Activated naive CD8-positive, alpha-beta T cell treated with anti-CD3 and anti-CD28 coated beads, Interleukin-2, amount 10 ng/mL, durations not matched to agents 7 days and 5 days (primary cell): Measurements from ENCODE around the gene PDS5A. TPM values are rescaled to one million over a fixed set of nuclear protein-coding genes. Genes with fewer than 3 reads are reported as not detected.
A peak's percentile ranks its signal among the peaks of the same experiment; 100 is the strongest.
"Not testable (repeated sequence)": the region's sequence is repeated elsewhere in the genome, so short reads cannot be mapped to it uniquely, and the experiment has no call there.

ENCODE experiments used
- ATAC-seq: fragments of 150-1000 bp; cut with Tn5 transposase; one replicate; pipeline ENCODE4 v1.10.0; 2021; ENCODE audit warnings: low read depth, moderate library complexity
- POLR2A ChIA-PET: fragments of 350-600 bp; sonication (Branson Sonifier 250); formaldehyde crosslinking; loops from one replicate; lab custom pipeline; 2021; ENCODE audit warnings: antibody characterized with exemption; lab: Charles Lee
- DNase-seq: peaks from one replicate; pipeline ENCODE4 v3.0.0; 2021
- H3K27ac Mint-ChIP-seq: one replicate; pipeline ENCODE4 v1.8.0; 2022; ENCODE audit warnings: mild to moderate bottlenecking, mixed read lengths
- H3K27me3 Mint-ChIP-seq: one replicate; pipeline ENCODE4 v1.8.0; 2022; ENCODE audit warnings: mild to moderate bottlenecking, moderate library complexity, mixed read lengths
- H3K36me3 Mint-ChIP-seq: one replicate; pipeline ENCODE4 v1.8.0; 2021; ENCODE audit warnings: mild to moderate bottlenecking, mixed read lengths
- H3K4me1 Mint-ChIP-seq: one replicate; pipeline ENCODE4 v1.8.0; 2021; ENCODE audit warnings: mixed read lengths
- H3K4me3 Mint-ChIP-seq: one replicate; pipeline ENCODE4 v1.8.0; 2022; ENCODE audit warnings: mild to moderate bottlenecking, moderate library complexity, mixed read lengths
- H3K9me3 Mint-ChIP-seq: one replicate; pipeline ENCODE4 v1.8.0; 2021; ENCODE audit warnings: mixed read lengths
- total RNA-seq, 2 experiments: library from RNA; stranded (reverse); gene quantifications; one replicate each; pipeline ENCODE4 v1.2.3, GENCODE V29; 2021

PDS5A gene
- total RNA-seq, 2 experiments from 2014 or later, result 96.7 to 99.9 TPM

DNA sequence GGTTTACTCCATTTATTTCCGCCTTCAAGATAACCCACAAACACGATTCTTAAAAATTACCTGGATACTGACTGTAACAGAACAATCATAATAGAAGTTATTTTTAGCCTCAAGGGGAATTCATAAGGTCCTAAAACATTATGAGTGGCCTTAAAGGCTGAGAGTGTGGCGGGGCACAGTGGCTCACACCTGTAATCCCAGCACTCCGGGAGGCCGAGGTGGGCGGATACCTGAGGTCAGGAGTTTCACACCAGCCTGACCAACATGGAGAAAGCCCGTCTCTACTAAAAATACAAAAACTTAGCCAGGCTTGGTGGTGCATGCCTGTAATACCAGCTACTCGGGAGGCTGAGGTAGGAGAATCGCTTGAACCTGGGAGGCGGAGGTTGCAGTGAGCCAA, 33.5 kb downstream of the PDS5A start:
- ATAC-seq, DNase-seq, H3K4me3 Mint-ChIP-seq, H3K27ac Mint-ChIP-seq, H3K9me3 Mint-ChIP-seq, H3K27me3 Mint-ChIP-seq: not testable (repeated sequence)
- peaks cover 19% of the 10 kb centered on the region for H3K36me3 Mint-ChIP-seq
- POLR2A ChIA-PET, result interaction anchor here (0.6 kb wide), 1 partner anchor 128 kb away, joined by 3 read pairs; no protein-coding TSS in a partner anchor
- peaks cover 20% of the 10 kb centered on the region for H3K4me1 Mint-ChIP-seq

DNA sequence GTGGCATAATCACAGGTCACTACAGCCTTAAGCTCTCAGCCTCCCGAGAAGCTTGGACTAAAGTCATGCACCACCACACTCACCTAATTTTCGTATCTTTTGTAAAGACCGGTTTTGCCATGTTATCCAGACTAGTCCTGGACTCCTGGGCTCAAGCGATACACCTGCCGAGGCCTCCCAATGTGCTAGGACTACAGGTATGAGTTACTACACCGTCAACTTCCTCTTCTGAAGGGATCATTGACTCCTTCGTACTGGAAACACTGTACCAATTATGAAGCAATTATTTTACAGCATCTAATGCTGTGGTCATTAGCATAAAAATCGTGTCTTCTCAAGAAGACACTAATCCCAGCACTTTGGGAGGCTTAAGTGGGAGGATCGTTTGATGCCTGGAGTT, 35.2 kb downstream of the PDS5A start:
- ATAC-seq (no peak), DNase-seq (no peak)
- H3K9me3 Mint-ChIP-seq, result no peaks in the 10 kb centered on the region
- POLR2A ChIA-PET, result no interaction called here
- no peak overlapping the region for H3K27ac Mint-ChIP-seq
- no peak overlapping the region for H3K4me3 Mint-ChIP-seq
- peaks cover 28% of the 10 kb centered on the region for H3K4me1 Mint-ChIP-seq
- H3K27me3 Mint-ChIP-seq, result no peaks in the 10 kb centered on the region
- H3K36me3 Mint-ChIP-seq, result peaks cover 31% of the 10 kb centered on the region

DNA sequence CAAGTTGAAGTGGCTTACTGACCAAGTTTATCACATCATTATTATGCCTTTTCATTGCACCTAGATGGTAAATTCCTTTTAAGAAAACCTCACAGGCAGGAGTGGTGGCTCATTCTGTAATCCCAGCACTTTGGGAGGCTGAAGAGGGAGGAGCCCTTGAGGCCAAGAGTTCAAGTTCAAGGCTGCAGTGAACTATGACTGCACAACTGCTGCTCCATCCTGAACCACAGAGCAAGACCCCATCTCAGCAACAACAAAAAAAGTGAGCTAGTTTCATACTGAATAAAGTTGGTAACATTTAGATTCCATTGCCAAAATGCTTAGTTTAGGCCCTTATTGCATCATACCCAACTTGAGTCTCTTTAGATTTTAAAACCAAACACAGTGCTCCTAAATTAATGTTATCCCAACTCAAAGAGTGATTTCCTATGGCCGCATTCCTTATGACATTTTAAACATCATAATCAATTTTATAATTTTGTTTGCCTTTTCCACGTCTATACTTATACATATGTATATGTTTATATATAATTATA, 36.0 kb downstream of the PDS5A start:
- POLR2A ChIA-PET, result no interaction called here
- no peaks in the 10 kb centered on the region for H3K27me3 Mint-ChIP-seq

DNA sequence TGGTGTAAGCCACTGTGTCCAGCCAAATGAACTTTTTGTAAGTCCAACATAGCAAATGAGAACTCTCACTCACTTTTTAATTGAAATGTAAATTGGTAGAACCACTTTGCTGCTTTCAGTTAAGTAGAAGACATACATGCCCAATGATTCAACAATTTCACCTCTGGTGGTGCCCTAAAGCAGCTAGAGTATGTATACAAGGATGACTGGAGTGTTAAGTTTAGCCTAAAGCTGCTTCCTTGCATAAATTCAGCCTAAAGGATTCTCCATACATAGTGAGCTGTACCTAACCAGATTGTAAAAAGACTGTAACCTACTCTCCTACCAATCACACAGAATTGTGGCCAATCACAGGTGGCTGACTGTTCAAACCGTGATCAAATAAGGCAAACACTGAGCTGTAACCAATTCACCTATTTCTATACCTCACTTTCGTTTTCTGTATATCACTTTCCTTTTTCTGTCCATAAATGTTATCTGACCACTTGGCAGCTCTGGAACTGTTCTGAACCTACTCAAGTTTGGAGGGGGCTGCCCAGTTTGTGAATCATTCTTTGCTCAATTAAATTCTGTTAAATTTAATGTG, 39.9 kb downstream of the PDS5A start:
- Mint-ChIP-seq H3K27me3 (no peaks in the 10 kb centered on the region), H3K4me3 (no peak overlapping the region), H3K27ac (no peak overlapping the region), H3K36me3 (peaks cover 38% of the 10 kb centered on the region), H3K4me1 (peaks cover 48% of the 10 kb centered on the region), H3K9me3 (no peaks in the 10 kb centered on the region)
- POLR2A ChIA-PET, result interaction anchor here (0.7 kb wide), 1 partner anchor 285 kb away, joined by 3 read pairs; no protein-coding TSS in a partner anchor
- DNase-seq (no peak), ATAC-seq (no peak)

More for the DNA sequence above, 36.0 kb downstream of the PDS5A start:
- Mint-ChIP-seq H3K9me3 (no peaks in the 10 kb centered on the region), H3K27ac (peak overlapping the region; percentile 40), H3K4me1 (peaks cover 31% of the 10 kb centered on the region), H3K4me3 (no peak overlapping the region), H3K36me3 (peaks cover 31% of the 10 kb centered on the region)
- ATAC-seq, result no peak
- no peak for DNase-seq

DNA sequence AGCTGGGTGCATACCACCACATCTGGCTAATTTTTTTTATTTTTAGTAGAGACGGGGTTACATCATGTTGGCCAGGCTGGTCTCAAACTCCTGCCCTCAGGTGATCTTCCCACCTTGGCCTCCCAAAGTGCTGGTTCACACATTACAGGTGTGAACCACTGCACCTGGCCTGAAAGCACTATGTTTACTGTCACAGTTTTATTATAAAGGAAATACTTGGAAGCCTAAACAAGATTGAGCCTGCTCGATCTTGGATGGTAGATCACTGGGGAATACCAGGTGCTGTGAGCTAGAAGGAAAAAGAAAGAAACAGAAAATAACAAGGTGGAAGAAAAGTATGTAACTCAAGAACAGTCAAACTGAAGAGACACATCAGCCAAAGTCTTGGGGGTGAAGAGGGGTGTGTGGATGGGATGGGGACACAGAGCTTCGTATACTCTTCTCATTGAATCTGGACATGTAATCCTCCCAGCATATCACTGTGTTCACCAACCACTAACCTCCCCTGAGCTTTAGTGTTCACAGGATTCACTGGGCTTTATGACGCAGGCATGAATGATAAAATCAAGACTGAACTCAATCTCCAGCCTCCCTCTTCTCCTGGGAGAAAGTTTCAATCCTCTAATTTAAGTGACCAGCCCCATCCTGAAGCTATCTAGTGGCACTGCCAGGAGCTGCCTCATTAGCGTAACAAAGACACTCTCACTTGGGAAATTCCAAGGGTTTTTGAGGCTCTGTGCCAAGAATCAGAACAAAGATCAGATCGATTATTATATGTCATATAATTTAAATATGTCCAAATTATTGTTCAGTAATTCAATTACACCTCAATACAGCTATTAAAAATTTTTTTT, 40.9 kb downstream of the PDS5A start:
- Mint-ChIP-seq H3K4me3 (no peak overlapping the region), H3K4me1 (peaks cover 50% of the 10 kb centered on the region), H3K27ac (no peak overlapping the region), H3K9me3 (no peaks in the 10 kb centered on the region), H3K27me3 (no peaks in the 10 kb centered on the region), H3K36me3 (peaks cover 39% of the 10 kb centered on the region)
- POLR2A ChIA-PET, result interaction anchor here (0.7 kb wide), 1 partner anchor 286 kb away, joined by 3 read pairs; no protein-coding TSS in a partner anchor
- DNase-seq (no peak), ATAC-seq (no peak)

DNA sequence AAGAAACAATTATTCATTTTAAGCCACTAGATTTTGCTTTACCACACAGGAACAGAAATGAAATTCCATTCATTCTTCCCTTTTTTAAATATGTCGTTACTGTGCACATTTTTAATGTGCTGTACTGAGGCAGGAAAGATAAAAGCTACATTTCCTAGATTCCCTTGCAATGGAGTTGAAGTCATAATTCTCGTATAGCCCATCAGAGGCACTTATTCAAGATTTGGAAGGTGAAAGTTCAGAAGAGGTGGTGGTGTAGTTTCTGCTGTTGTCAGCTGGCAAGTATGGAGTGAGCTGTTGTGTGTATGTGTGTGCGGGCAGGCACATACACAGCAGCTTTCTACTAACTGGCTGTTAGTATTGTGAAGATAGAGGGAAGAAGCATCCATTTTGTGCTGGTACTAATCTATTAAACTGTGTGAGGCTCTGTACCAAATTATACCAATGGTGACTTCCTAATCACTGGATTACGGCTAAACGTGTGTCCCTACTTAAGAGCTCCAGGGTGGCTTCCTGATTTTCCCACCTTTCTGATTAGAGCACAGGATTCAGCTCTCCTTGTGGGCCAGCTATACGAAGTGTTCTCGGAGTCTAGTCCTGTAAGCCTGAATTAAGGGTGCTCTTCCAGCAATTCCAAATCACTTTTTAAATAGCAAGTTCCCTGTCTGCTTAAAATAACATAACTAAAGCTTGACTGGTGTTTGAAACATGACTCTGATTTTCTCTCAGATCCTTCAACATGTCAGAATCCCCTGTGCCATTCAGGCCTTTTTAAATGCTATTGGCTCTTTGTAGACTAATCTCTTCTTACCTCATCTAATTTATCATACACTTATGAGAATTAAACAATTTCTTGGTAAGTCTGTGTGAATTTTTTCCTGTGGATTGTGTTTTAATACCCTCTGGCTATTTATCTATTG, 43.8 kb downstream of the PDS5A start:
- POLR2A ChIA-PET, result interaction anchor here (0.5 to 1.8 kb wide), 2 partner anchors 145 to 236 kb away, joined by 3 to 5 read pairs; partner anchors contain the start of gene UBE2K
- DNase-seq, result no peak
- H3K9me3 Mint-ChIP-seq, result no peaks in the 10 kb centered on the region
- H3K36me3 Mint-ChIP-seq, result peaks cover 37% of the 10 kb centered on the region
- H3K4me1 Mint-ChIP-seq, result peaks cover 54% of the 10 kb centered on the region
- H3K4me3 Mint-ChIP-seq, result peak overlapping the region; percentile 5
- peak overlapping the region; percentile 19 for H3K27ac Mint-ChIP-seq
- ATAC-seq, result no peak
- H3K27me3 Mint-ChIP-seq, result no peaks in the 10 kb centered on the region

DNA sequence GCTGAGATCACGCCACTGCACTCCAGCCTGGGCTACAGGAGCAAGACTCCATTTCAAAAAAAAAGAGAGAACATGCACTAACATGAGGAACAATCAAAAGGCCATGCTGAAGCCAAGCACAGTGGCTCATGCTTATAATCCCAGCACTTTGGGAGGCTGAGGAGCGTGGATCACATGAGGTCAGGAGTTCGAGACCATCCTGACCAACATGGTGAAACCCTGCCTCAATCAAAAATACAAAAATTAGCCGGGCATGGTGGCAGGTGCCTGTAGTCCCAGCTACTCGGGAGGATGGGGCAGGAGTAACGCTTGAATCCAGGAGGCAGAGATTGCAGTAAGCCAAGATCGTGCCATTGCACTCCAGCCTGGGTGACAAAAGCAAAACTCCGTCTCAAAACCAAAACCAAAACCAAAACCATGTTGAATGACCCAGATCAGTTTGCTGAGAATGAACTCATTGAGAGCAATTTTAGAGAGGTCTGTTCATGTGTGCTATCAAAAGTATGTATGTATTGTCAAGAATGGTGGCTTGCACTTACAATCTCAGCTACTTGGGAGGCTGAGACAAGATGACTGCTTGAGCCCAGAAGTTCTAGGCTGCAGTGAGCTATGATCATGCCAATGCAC, 44.8 kb downstream of the PDS5A start:
- H3K36me3 Mint-ChIP-seq, result peaks cover 29% of the 10 kb centered on the region
- H3K27me3 Mint-ChIP-seq, result no peaks in the 10 kb centered on the region
- peaks cover 51% of the 10 kb centered on the region for H3K4me1 Mint-ChIP-seq
- H3K27ac Mint-ChIP-seq, result peak overlapping the region; percentile 74
- H3K9me3 Mint-ChIP-seq, result no peaks in the 10 kb centered on the region
- POLR2A ChIA-PET, result interaction anchor here (0.6 to 1.8 kb wide), 2 partner anchors 200 to 235 kb away, joined by 3 to 5 read pairs; partner anchors contain the start of gene UBE2K
- peak overlapping the region; percentile 5 for H3K4me3 Mint-ChIP-seq
- peak; percentile 70 for ATAC-seq
- DNase-seq, result no peak

DNA sequence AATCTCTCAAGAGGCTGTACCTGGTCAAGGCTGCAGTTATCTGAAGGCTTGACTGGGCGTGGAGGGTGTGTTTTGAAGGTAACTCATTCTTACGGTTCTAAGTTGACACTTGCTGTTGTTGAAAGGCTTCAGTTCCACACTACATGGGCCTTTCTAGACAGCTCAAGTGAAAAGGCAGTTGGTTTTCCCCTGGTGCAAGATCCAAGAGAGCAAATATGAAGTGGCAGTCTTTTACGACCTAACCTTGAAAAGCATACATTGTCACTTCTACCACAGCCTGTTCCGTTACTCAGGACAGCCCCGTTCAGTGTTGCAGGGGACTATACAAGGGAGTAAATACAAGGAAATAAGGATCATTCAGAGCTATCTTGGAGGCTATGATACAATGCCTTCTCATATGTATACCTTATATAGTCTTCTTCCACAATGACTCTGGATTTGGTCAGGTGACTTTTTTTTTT, 46.2 kb downstream of the PDS5A start:
- H3K4me1 Mint-ChIP-seq, result peaks cover 41% of the 10 kb centered on the region
- peak overlapping the region; percentile 35 for H3K27ac Mint-ChIP-seq
- H3K36me3 Mint-ChIP-seq, result peaks cover 22% of the 10 kb centered on the region
- H3K27me3 Mint-ChIP-seq, result no peaks in the 10 kb centered on the region
- H3K4me3 Mint-ChIP-seq, result no peak overlapping the region
- no peaks in the 10 kb centered on the region for H3K9me3 Mint-ChIP-seq
- ATAC-seq (no peak), DNase-seq (no peak)
- POLR2A ChIA-PET, result interaction anchor here (0.7 kb wide), 1 partner anchor 374 kb away, joined by 3 read pairs; no protein-coding TSS in a partner anchor

DNA sequence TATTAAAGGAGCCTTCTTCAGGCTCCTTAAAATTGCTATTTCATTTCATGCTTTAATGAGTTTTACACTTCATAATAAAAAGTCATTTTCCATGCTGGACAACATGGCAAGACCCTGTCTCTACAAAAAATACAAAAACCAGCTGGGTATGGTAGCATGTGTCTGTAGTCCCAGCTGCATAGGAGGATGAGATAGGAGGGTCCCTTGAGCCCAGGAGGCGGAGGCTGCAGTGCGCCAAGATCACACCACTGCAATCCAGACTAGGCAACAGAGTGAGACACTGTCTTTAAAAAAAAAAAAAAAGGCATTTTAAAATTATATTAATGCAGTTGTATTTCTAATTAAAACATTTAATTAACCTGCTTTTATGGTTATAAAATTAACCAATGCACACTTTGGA, 49.2 kb downstream of the PDS5A start:
- POLR2A ChIA-PET, result no interaction called here
- Mint-ChIP-seq H3K27me3 (no peaks in the 10 kb centered on the region), H3K4me3 (no peak overlapping the region)

DNA sequence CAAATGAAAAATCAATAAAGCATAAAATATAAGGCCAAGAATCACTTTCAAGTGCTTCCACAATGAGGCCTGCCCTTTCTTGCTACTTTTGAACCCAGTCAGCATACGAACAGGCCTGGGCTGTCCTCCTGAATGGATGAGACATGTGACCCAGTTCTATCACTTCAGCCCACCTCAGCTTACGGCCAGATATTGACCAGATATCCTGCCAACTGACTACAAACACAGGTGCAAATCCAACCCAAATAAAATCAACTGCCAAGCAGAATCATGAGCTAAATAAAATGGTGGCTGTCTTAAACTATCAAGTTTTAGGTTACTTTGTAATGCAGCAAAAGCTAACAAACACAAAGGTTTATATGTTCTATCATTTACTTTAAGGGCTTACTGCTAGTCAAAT, 53.7 kb downstream of the PDS5A start:
- no peak overlapping the region for H3K27ac Mint-ChIP-seq
- DNase-seq, result no peak
- POLR2A ChIA-PET, result no interaction called here
- H3K9me3 Mint-ChIP-seq, result no peaks in the 10 kb centered on the region
- H3K27me3 Mint-ChIP-seq, result no peaks in the 10 kb centered on the region
- ATAC-seq, result no peak
- H3K4me1 Mint-ChIP-seq, result peaks cover 1% of the 10 kb centered on the region
- H3K36me3 Mint-ChIP-seq, result peaks cover 12% of the 10 kb centered on the region
- no peak overlapping the region for H3K4me3 Mint-ChIP-seq

More for the DNA sequence above, 49.2 kb downstream of the PDS5A start:
- H3K27ac Mint-ChIP-seq, result no peak overlapping the region
- H3K9me3 Mint-ChIP-seq, result no peaks in the 10 kb centered on the region
- no peak for DNase-seq
- peaks cover 24% of the 10 kb centered on the region for H3K4me1 Mint-ChIP-seq
- ATAC-seq, result no peak
- peaks cover 19% of the 10 kb centered on the region for H3K36me3 Mint-ChIP-seq

DNA sequence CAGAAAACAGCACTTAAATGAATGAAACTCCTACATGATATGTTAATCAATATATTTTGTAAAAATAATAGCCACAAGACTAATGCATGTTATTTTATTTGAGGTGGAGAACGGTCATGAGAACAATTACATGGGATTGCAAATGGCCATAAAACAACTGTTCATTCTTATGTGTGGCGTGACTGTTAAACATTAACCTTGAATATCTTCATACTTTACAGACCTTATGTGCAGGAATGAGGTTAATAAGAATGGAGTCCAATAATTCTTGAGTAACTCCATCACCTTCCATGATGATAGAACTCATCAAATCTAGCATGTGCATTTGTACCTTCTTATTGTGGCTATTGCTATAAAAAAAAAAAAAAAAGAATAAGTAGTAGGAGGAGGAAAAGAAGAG, 55.3 kb downstream of the PDS5A start:
- H3K27ac Mint-ChIP-seq, result no peak overlapping the region
- POLR2A ChIA-PET, result no interaction called here
- ATAC-seq, result no peak
- H3K36me3 Mint-ChIP-seq, result peaks cover 12% of the 10 kb centered on the region
- H3K4me3 Mint-ChIP-seq, result no peak overlapping the region
- H3K9me3 Mint-ChIP-seq, result no peaks in the 10 kb centered on the region
- H3K4me1 Mint-ChIP-seq, result no peaks in the 10 kb centered on the region
- H3K27me3 Mint-ChIP-seq, result no peaks in the 10 kb centered on the region
- no peak for DNase-seq

DNA sequence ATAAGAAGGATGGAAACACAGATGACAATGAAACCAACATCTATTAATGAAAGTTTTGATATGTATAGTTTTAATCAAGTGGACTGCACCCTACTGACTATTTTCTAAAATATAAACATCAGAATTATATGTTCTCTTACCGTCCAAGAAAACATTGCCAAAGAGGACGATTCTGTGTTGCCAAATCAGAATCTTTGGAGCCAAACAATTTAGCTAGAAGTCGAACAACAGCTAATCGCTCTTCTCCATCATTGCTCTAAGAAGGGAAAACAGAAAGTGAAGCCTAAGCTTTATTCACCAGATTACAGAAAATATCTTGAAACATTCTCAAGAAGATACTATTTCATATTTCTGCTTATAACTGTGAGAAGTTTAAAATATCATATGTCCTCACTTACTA, 64.2 kb downstream of the PDS5A start:
- Mint-ChIP-seq H3K4me3 (no peak overlapping the region), H3K27me3 (no peaks in the 10 kb centered on the region), H3K9me3 (no peaks in the 10 kb centered on the region), H3K27ac (no peak overlapping the region), H3K36me3 (peaks cover 9% of the 10 kb centered on the region), H3K4me1 (no peaks in the 10 kb centered on the region)
- DNase-seq (no peak), ATAC-seq (no peak)
- POLR2A ChIA-PET, result no interaction called here
